HepG2 (cell line): ENCODE results near the gene ANO2. TPM values are rescaled to one million over a fixed set of nuclear protein-coding genes. Genes with fewer than 3 reads are reported as not detected.

Source experiments
- ATAC-seq: fragments of 200-7000 bp; cut with Tn5 transposase; 3 replicates; pipeline ENCODE4 v1.9.1; 2020; ENCODE audit warnings: mild to moderate bottlenecking, moderate library complexity
- BruUV-seq: library from RNA; stranded (reverse); fragments of 400-500 nt; replicated peaks from 2 replicates; lab custom pipeline; 2021; lab: Mats Ljungman, UMichigan
- CTCF ChIA-PET: fragments of 300-600 bp; formaldehyde crosslinking; extraction: SDS; loops from one replicate; lab custom pipeline; 2021; ENCODE audit warnings: low total read pairs, inconsistent platforms, low intra/inter-chr PET ratio; lab: Yijun Ruan, JAX
- POLR2A ChIA-PET: fragments of 350-600 bp; sonication (Branson Sonifier 250); formaldehyde crosslinking; loops from one replicate; lab custom pipeline; 2020; ENCODE audit warnings: antibody characterized with exemption, inconsistent platforms; lab: Yijun Ruan, JAX
- DNase-seq: peaks from one replicate; pipeline ENCODE4 v3.0.0-alpha.2; 2015; ENCODE audit warnings: low spot score
- FAIRE-seq: peaks from 3 replicates; lab custom pipeline; 2011; peaks lifted over from hg19 to GRCh38; lab: Jason Lieb, UNC
- H2AFZ ChIP-seq: one replicate; pipeline ENCODE4 v1.6.1; 2011; ENCODE audit warnings: low read length, inconsistent platforms
- H3K27ac ChIP-seq: fragments of 300-600 bp; 3 replicates; pipeline ENCODE4 v1.8.0; 2011; ENCODE audit warnings: mixed run types, mild to moderate bottlenecking, mixed read lengths, low read length, inconsistent platforms; ENCODE audit not compliant: insufficient read depth; ENCODE audit errors: extremely low read length
- H3K27me3 ChIP-seq, 2 experiments: fragments of 200-600 bp in 1 of 2; 2 replicates in 1 of 2; 3 replicates in 1 of 2; pipeline versions ENCODE4 v1.6.0 to v1.8.0; 2011; ENCODE audit warnings: low read length in 2 of 2, mild to moderate bottlenecking in 2 of 2, moderate library complexity in 2 of 2, inconsistent platforms in 1 of 2; ENCODE audit not compliant: insufficient read depth in 2 of 2, control insufficient read depth in 1 of 2
- H3K36me3 ChIP-seq, 2 experiments: fragments of 200-600 bp in 1 of 2; replicated peaks in 1 of 2; 2 replicates in 1 of 2; 3 replicates in 1 of 2; pipeline versions ENCODE4 v1.5.1 to v1.8.0; 2011; ENCODE audit warnings: low read length in 2 of 2, inconsistent platforms in 1 of 2; ENCODE audit not compliant: insufficient read depth in 2 of 2, control insufficient read depth in 1 of 2
- H3K4me1 ChIP-seq: 2 replicates; pipeline ENCODE4 v1.5.1; 2012; ENCODE audit warnings: low read length, inconsistent platforms; ENCODE audit not compliant: insufficient read depth
- H3K4me2 ChIP-seq: 2 replicates; pipeline ENCODE4 v1.6.0; 2011; ENCODE audit warnings: low read depth, low read length, inconsistent platforms
- H3K4me3 ChIP-seq, 3 experiments: fragments of 200-600 bp in 1 of 3; sonication (generic), shearing (Covaris generic) in 1 of 3; replicated peaks in 1 of 3; 2 replicates each; pipeline ENCODE4 v1.5.1; 2011 to 2016; ENCODE audit warnings: low read length in 3 of 3, inconsistent platforms in 2 of 3, low read depth in 2 of 3, mild to moderate bottlenecking in 2 of 3, control low read depth in 1 of 3, mixed read lengths in 1 of 3; ENCODE audit not compliant: insufficient read depth in 1 of 3
- H3K79me2 ChIP-seq: one replicate; pipeline ENCODE4 v1.6.1; 2011; ENCODE audit warnings: low read length, inconsistent platforms; ENCODE audit not compliant: insufficient read depth
- H3K9ac ChIP-seq: 2 replicates; pipeline ENCODE4 v1.6.0; 2011; ENCODE audit warnings: mild to moderate bottlenecking, low read depth, low read length, inconsistent platforms; ENCODE audit not compliant: insufficient read depth
- H3K9me3 ChIP-seq: 2 replicates; pipeline ENCODE4 v1.5.1; 2012; ENCODE audit warnings: mild to moderate bottlenecking, low read length
- H4K20me1 ChIP-seq: 2 replicates; pipeline ENCODE4 v1.6.0; 2011; ENCODE audit warnings: inconsistent platforms, mild to moderate bottlenecking, low read length, moderate library complexity; ENCODE audit not compliant: insufficient read depth
- MNT ChIP-seq: fragments of 450-650 bp; IDR thresholded peaks from 2 replicates; pipeline ENCODE4 v1.6.1; 2016
- ZNF609 ChIP-seq: sonication (generic); formaldehyde crosslinking; IDR thresholded peaks from 2 replicates; pipeline ENCODE4 v1.4.0; 2020; ENCODE audit warnings: mild to moderate bottlenecking, missing genetic modification reagents, borderline replicate concordance
- WGBS: methylation state at CpG from one replicate; pipeline ENCODE4 v1.1.6; 2017; ENCODE audit warnings: low lambda C conversion rate; 5-methylcytosine and 5-hydroxymethylcytosine counted together
- in situ Hi-C: cut with HindIII; loops from 2 replicates; pipeline ENCODE4 v1.10.0; 2017; ENCODE audit warnings: low pct_unique_long_range_greater_than_20kb; ENCODE audit not compliant: extremely low pct_ligation_motif_present
- intact Hi-C: fragments of 100-400 bp; cut with micrococcal nuclease; formaldehyde crosslinking; loops from one replicate; pipeline ENCODE4 v1.10.0; 2022; ENCODE audit not compliant: unreplicated experiment
- polyA plus RNA-seq, 8 experiments: library from polyadenylated mRNA; depleted of rRNA in 3 of 8; stranded (reverse) in 7 of 8; unstranded in 1 of 8; fragments of >200 nt; fragmentation: Illumina TruSeq in 4 of 8; extraction: Trizol in 4 of 8; gene quantifications; 2 replicates each; pipeline versions ENCODE4 v1.2.1 to v1.2.3, GENCODE V29; 2011 to 2016; ENCODE audit warnings: low read depth in 4 of 8, missing spikeins in 1 of 8, mixed read lengths in 1 of 8; ENCODE audit not compliant: insufficient read depth in 1 of 8
- total RNA-seq, 5 experiments: library from RNA; depleted of rRNA; stranded (reverse); fragments of >200 nt; fragmentation: Illumina TruSeq; extraction: Trizol; gene quantifications; 2 replicates each; pipeline ENCODE4 v1.2.3, GENCODE V29; 2016; ENCODE audit warnings: low read depth in 1 of 5

Gene ANO2
- total and polyA plus RNA-seq, 2 of the 13 experiments (the other 11 are each of a cell fraction or from before 2014, with no cell fraction given) = 0.18 TPM; not detected in 1

GRCh38 chr12:5789469-5789968 lies 155.5 kb downstream of the ANO2 start:
- CTCF ChIA-PET = no interaction called here
- Histone ChIP-seq H3K9ac (no peak overlapping the region), H2AFZ (no peak overlapping the region), H3K79me2 (no peaks in the 10 kb centered on the region), H3K4me1 (no peaks in the 10 kb centered on the region), H3K4me3 (no peak overlapping the region), H3K36me3 (no peaks in the 10 kb centered on the region), H3K27me3 (peaks cover 3 to 11% of the 10 kb centered on the region in 2 experiments; a peak in 3 of 5 replicates), H3K27ac (no peak overlapping the region), H4K20me1 (no peaks in the 10 kb centered on the region), H3K4me2 (no peak overlapping the region), H3K9me3 (no peaks in the 10 kb centered on the region)
- ATAC-seq (no peak), DNase-seq (no peak), FAIRE-seq (no peak)
- BruUV-seq = no TSS peak
- 11% methylated on average over 7 of the region's 7 CpGs for WGBS
- in situ Hi-C loops (no loop called here), intact Hi-C loops (no loop called here)
- TF ChIP-seq MNT = peak; percentile 49; the same call in 1 of the 2 replicates
- TF ChIP-seq ZNF609 = no peak
- POLR2A ChIA-PET = no interaction called here
